K562 (cell line): ENCODE measurements around the gene DOCK7. TPM values are rescaled to one million over a fixed set of nuclear protein-coding genes. Genes with fewer than 3 reads are reported as not detected.

Experiments used
- CTCF ChIP-seq, 3 experiments: IDR thresholded peaks in 2 of 3; conservative IDR thresholded peaks in 1 of 3; 2 replicates each; pipeline ENCODE4 v1.5.1; 2011 to 2012; ENCODE audit warnings: low read length in 3 of 3, mild to moderate bottlenecking in 3 of 3, control low read depth in 2 of 3, improper control_type of control experiment in 1 of 3, inconsistent platforms in 1 of 3, low read depth in 1 of 3, mixed read lengths in 1 of 3, moderate library complexity in 1 of 3; ENCODE audit not compliant: insufficient read depth in 2 of 3
- RERE ChIP-seq: sonication (generic); formaldehyde crosslinking; IDR thresholded peaks from 2 replicates; pipeline ENCODE4 v1.8.0; 2023; ENCODE audit warnings: missing genetic modification reagents, mild to moderate bottlenecking, borderline replicate concordance
- ZNF318 ChIP-seq, 2 experiments: fragments of 450-650 bp; IDR thresholded peaks; 2 replicates each; pipeline ENCODE4 v1.6.1; 2016; ENCODE audit warnings: mild to moderate bottlenecking in 2 of 2, borderline replicate concordance in 1 of 2, low read depth in 1 of 2, moderate library complexity in 1 of 2
- polyA plus RNA-seq, 8 experiments: library from polyadenylated mRNA; depleted of rRNA in 4 of 8; stranded (reverse) in 5 of 8; unstranded in 3 of 8; fragments of >200 nt; fragmentation: Nextera tagmentation in 2 of 8; fragmentation: Illumina TruSeq in 1 of 8; extraction: Ambion mirVana in 2 of 8; extraction: Trizol in 1 of 8; gene quantifications; 2 replicates each; pipeline versions ENCODE4 v1.2.1 to v1.2.3, GENCODE V29; 2011 to 2014; ENCODE audit warnings: inconsistent platforms in 1 of 8, missing spikeins in 1 of 8
- total RNA-seq, 7 experiments: library from RNA; depleted of rRNA in 6 of 7; stranded (reverse); fragments of >200 nt in 6 of 7; fragmentation: Illumina TruSeq in 2 of 7; extraction: Trizol in 2 of 7; gene quantifications; 2 replicates each; pipeline versions ENCODE4 v1.2.1 to v1.2.3, GENCODE V29; 2011 to 2021; ENCODE audit warnings: low replicate concordance in 1 of 7

The DOCK7 gene
- total and polyA plus RNA-seq, 9 of the 15 experiments (the other 6 are each of a cell fraction or from before 2014, with no cell fraction given): 4.9 to 35.1 (median 12.6) TPM

GRCh38 chr1:62593825-62594394 is 94.3 kb downstream of the DOCK7 start (continued):
- no peak for TF ChIP-seq RERE (CRISPR knock-in tag)
- no peak for TF ChIP-seq CTCF (IDR thresholded peaks at IDR 0.05 in 2 of 3, conservative IDR thresholded peaks at IDR 0.05 in 1 of 3; ENCODE audit: insufficient read depth in 2 of 3, low read depth in 1 of 3, low read length in 3 of 3)
- no peak for TF ChIP-seq ZNF318 (IDR thresholded peaks at IDR 0.05; ENCODE audit: borderline replicate concordance in 1 of 2, low read depth in 1 of 2)
